Left kidney (tissue), 2 donors: ENCODE measurements around the gene ODF4. TPM values are rescaled to one million over a fixed set of nuclear protein-coding genes. Genes with fewer than 3 reads are reported as not detected.
"Not testable (repeated sequence)": the region's sequence is repeated elsewhere in the genome, so short reads cannot be mapped to it uniquely, and the experiment has no call there.

Source experiments
- DNase-seq: peaks from one replicate; pipeline ENCODE4 v3.0.0-alpha.2; 2013
- polyA plus RNA-seq: library from polyadenylated mRNA; unstranded; fragments of 120-200 nt; gene quantifications from one replicate; pipeline ENCODE4 v1.2.1, GENCODE V29; 2013; ENCODE audit not compliant: insufficient read length

ODF4 gene
- polyA plus RNA-seq, 1 donor, result not detected

GRCh38 chr17:8369944-8370343 is 30.3 kb downstream of the ODF4 start:
- DNase-seq, result no peak

GRCh38 chr17:8371786-8372185 is 32.1 kb downstream of the ODF4 start:
- no peak for DNase-seq

GRCh38 chr17:8372422-8372821 is 32.8 kb downstream of the ODF4 start:
- no peak for DNase-seq

GRCh38 chr17:8373856-8374255 is 34.2 kb downstream of the ODF4 start:
- DNase-seq, result not testable (repeated sequence)

GRCh38 chr17:8375738-8376259 is 36.2 kb downstream of the ODF4 start:
- DNase-seq, result peak; percentile 43

- peak; percentile 80 for DNase-seq
These were observed 36.8 kb downstream of the ODF4 start, which contains the start of gene KRABD2 for GRCh38 chr17:8376271-8377067. Gene KRABD2, minus strand, starts transcription at chr17:8376704.

- no peak for DNase-seq
These were observed 37.8 kb downstream of the ODF4 start for GRCh38 chr17:8377422-8377821.

GRCh38 chr17:8378117-8378516 is 38.5 kb downstream of the ODF4 start:
- DNase-seq, result not testable (repeated sequence)

- DNase-seq, result no peak
These were observed 40.4 kb downstream of the ODF4 start for GRCh38 chr17:8380049-8380448.

- DNase-seq, result no peak
These were observed 42.6 kb downstream of the ODF4 start for GRCh38 chr17:8382052-8382879.

- DNase-seq, result no peak
These were observed 43.2 kb downstream of the ODF4 start for GRCh38 chr17:8382880-8383142.

GRCh38 chr17:8383143-8383822 is 43.6 kb downstream of the ODF4 start, which contains the start of gene RPL26:
Gene RPL26, minus strand, starts transcription at chr17:8383193. Its CDS starts 883 bp downstream, at chr17:8382310.
- DNase-seq, result peak; percentile 99

GRCh38 chr17:8384801-8385378 is 45.2 kb downstream of the ODF4 start:
- DNase-seq, result no peak

- no peak for DNase-seq
These were observed 47.2 kb downstream of the ODF4 start for GRCh38 chr17:8386841-8387240.

GRCh38 chr17:8387914-8388651 is 48.4 kb downstream of the ODF4 start:
- DNase-seq, result no peak

- no peak for DNase-seq
These were observed 52.1 kb downstream of the ODF4 start for GRCh38 chr17:8391711-8392110.

- DNase-seq, result no peak
These were observed 52.6 kb downstream of the ODF4 start for GRCh38 chr17:8392274-8392673.

- no peak for DNase-seq
These were observed 53.2 kb downstream of the ODF4 start for GRCh38 chr17:8392674-8393469.

- no peak for DNase-seq
These were observed 54.0 kb downstream of the ODF4 start for GRCh38 chr17:8393470-8394231.

GRCh38 chr17:8394497-8394896 is 54.9 kb downstream of the ODF4 start:
- not testable (repeated sequence) for DNase-seq
